ENCODE results near the gene RNF151.
"Not testable (repeated sequence)": the region's sequence is repeated elsewhere in the genome, so short reads cannot be mapped to it uniquely, and the experiment has no call there.

Gene RNF151

GRCh38 chr16:1939833-1940232 lies 26.8 kb upstream of the RNF151 start:
- not testable (repeated sequence) for DNase-seq (ENCODE audit: low spot score)

GRCh38 chr16:1940273-1941161 lies 26.1 kb upstream of the RNF151 start:
- DNase-seq (ENCODE audit: low spot score), result no peak

- no peak for DNase-seq (ENCODE audit: low spot score)
Measured at GRCh38 chr16:1941162-1942046, 25.3 kb upstream of the RNF151 start.

GRCh38 chr16:1942047-1942809 lies 24.4 kb upstream of the RNF151 start:
- peak; percentile 45 for DNase-seq (ENCODE audit: low spot score)

GRCh38 chr16:1942810-1943726 lies 23.6 kb upstream of the RNF151 start, which contains the start of gene MSRB1:
Gene MSRB1, minus strand, starts transcription at chr16:1943199. Its CDS starts 43 bp downstream, at chr16:1943156.
- DNase-seq (ENCODE audit: low spot score), result peak; percentile 100

- DNase-seq (ENCODE audit: low spot score), result no peak
Measured at GRCh38 chr16:1944612-1945199, 21.9 kb upstream of the RNF151 start.

GRCh38 chr16:1945559-1946391 lies 20.9 kb upstream of the RNF151 start:
- no peak for DNase-seq (ENCODE audit: low spot score)

- DNase-seq (ENCODE audit: low spot score), result no peak
Measured at GRCh38 chr16:1946495-1947368, 19.9 kb upstream of the RNF151 start.

- no peak for DNase-seq (ENCODE audit: low spot score)
Measured at GRCh38 chr16:1947369-1947670, 19.3 kb upstream of the RNF151 start.

GRCh38 chr16:1949507-1949906 lies 17.1 kb upstream of the RNF151 start:
- no peak for DNase-seq (ENCODE audit: low spot score)

GRCh38 chr16:1950047-1950446 lies 16.6 kb upstream of the RNF151 start:
- no peak for DNase-seq (ENCODE audit: low spot score)

GRCh38 chr16:1950559-1950958 lies 16.1 kb upstream of the RNF151 start:
- no peak for DNase-seq (ENCODE audit: low spot score)

GRCh38 chr16:1953734-1954133 lies 12.9 kb upstream of the RNF151 start:
- DNase-seq (ENCODE audit: low spot score), result no peak

- not testable (repeated sequence) for DNase-seq (ENCODE audit: low spot score)
Measured at GRCh38 chr16:1957434-1958142, 9.1 kb upstream of the RNF151 start.

- DNase-seq (ENCODE audit: low spot score), result not testable (repeated sequence)
Measured at GRCh38 chr16:1958143-1958491, 8.5 kb upstream of the RNF151 start.

GRCh38 chr16:1958715-1959268 lies 7.9 kb upstream of the RNF151 start:
- no peak for DNase-seq (ENCODE audit: low spot score)

- DNase-seq (ENCODE audit: low spot score), result peak; percentile 90
Measured at GRCh38 chr16:1959269-1960039, 7.2 kb upstream of the RNF151 start, which contains the start of gene NDUFB10. Gene NDUFB10, plus strand, starts transcription at chr16:1959538. Its CDS starts 87 bp downstream, at chr16:1959625.

Data from hepatic stellate cell (primary cell).